Neural cell (in vitro differentiated cells): Measurements from ENCODE around the gene FERMT3.

Experiments
- EP300 ChIP-seq: fragments of 450-650 bp; conservative IDR thresholded peaks from 2 replicates; pipeline ENCODE4 v1.6.1; 2014; ENCODE audit warnings: antibody characterized with exemption, mild to moderate bottlenecking, moderate library complexity; ENCODE audit not compliant: poor library complexity, severe bottlenecking
- TAF1 ChIP-seq: IDR thresholded peaks from 2 replicates; pipeline ENCODE4 v1.6.1; 2012; ENCODE audit warnings: low read depth
- TF ChIP-seq, protein P1 (sequence below): fragments of 450-650 bp; IDR thresholded peaks from 2 replicates; pipeline ENCODE4 v1.5.1; 2014; ENCODE audit warnings: antibody characterized with exemption, mild to moderate bottlenecking, moderate library complexity; ENCODE audit not compliant: poor library complexity, severe bottlenecking

DNA sequence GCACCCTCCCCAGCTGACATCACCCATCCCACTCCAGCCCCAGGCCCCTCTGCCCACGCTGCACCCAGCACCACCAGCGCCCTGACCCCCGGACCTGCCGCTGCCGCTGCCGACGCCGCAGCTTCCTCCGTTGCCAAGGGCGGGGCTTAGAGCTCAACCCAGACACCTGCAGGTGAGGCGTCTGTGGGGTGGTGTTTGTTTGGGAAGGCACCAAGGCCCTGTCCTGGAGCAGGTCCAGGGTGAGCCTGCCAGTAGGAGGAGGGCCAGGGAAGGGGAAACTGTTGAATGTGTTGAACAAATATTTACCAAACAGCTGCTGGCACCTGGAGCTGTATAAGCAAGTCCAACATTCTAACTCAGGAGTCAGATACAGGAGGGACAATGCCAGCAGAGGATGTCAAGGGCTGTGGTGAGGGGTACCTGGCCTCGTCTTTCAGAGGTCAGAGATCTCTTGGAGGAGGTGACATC lies 31.0 kb downstream of the FERMT3 start:
- TF ChIP-seq, protein P1, sequence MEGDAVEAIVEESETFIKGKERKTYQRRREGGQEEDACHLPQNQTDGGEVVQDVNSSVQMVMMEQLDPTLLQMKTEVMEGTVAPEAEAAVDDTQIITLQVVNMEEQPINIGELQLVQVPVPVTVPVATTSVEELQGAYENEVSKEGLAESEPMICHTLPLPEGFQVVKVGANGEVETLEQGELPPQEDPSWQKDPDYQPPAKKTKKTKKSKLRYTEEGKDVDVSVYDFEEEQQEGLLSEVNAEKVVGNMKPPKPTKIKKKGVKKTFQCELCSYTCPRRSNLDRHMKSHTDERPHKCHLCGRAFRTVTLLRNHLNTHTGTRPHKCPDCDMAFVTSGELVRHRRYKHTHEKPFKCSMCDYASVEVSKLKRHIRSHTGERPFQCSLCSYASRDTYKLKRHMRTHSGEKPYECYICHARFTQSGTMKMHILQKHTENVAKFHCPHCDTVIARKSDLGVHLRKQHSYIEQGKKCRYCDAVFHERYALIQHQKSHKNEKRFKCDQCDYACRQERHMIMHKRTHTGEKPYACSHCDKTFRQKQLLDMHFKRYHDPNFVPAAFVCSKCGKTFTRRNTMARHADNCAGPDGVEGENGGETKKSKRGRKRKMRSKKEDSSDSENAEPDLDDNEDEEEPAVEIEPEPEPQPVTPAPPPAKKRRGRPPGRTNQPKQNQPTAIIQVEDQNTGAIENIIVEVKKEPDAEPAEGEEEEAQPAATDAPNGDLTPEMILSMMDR: no peak
- TF ChIP-seq EP300 (no peak), TAF1 (no peak)
